HG02678 (cell line): ENCODE measurements around the gene C6orf52.
A peak's percentile ranks its signal among the peaks of the same experiment; 100 is the strongest.

Experiments used
- ATAC-seq: cut with Tn5 transposase; IDR thresholded peaks from one replicate; pipeline ENCODE4 v1.9.1; 2021; ENCODE audit warnings: mild to moderate bottlenecking, moderate library complexity; ENCODE audit not compliant: unreplicated experiment

C6orf52 gene

GRCh38 chr6:10658910-10659698 lies 35.3 kb downstream of the C6orf52 start:
- ATAC-seq = no peak

- no peak for ATAC-seq
Measured at GRCh38 chr6:10655508-10656055, 38.8 kb downstream of the C6orf52 start.

- ATAC-seq = no peak
Measured at GRCh38 chr6:10644225-10644624, 50.2 kb downstream of the C6orf52 start.

GRCh38 chr6:10643201-10643651 lies 51.2 kb downstream of the C6orf52 start:
- ATAC-seq = peak; percentile 88

GRCh38 chr6:10641528-10641927 lies 52.9 kb downstream of the C6orf52 start:
- ATAC-seq = no peak

GRCh38 chr6:10640412-10640811 lies 54.0 kb downstream of the C6orf52 start:
- ATAC-seq = no peak

GRCh38 chr6:10633216-10633615 lies 61.2 kb downstream of the C6orf52 start:
- peak; percentile 83 for ATAC-seq

GRCh38 chr6:10630178-10630577 lies 64.2 kb downstream of the C6orf52 start:
- no peak for ATAC-seq

- ATAC-seq = no peak
Measured at GRCh38 chr6:10627800-10628199, 66.6 kb downstream of the C6orf52 start.

GRCh38 chr6:10626154-10626741 lies 68.2 kb downstream of the C6orf52 start:
- ATAC-seq = no peak

GRCh38 chr6:10624836-10625235 lies 69.6 kb downstream of the C6orf52 start:
- no peak for ATAC-seq

- ATAC-seq = no peak
Measured at GRCh38 chr6:10621847-10622246, 72.6 kb downstream of the C6orf52 start.
